Right lung (tissue), 5 donors: ENCODE measurements around the gene ARHGEF10L. TPM values are rescaled to one million over a fixed set of nuclear protein-coding genes. Genes with fewer than 3 reads are reported as not detected.

ENCODE experiments used
- DNase-seq, 2 donors: peaks; one replicate each; pipeline ENCODE4 v3.0.0-alpha.2; 2013
- polyA plus RNA-seq, 5 donors: library from polyadenylated mRNA; unstranded; fragments of 120-200 nt; gene quantifications; one replicate each; pipeline versions ENCODE4 v1.2.1 to v1.2.3, GENCODE V29; 2013; ENCODE audit warnings: inconsistent platforms in 1 of 5, low replicate concordance in 1 of 5; ENCODE audit not compliant: insufficient read length in 5 of 5, insufficient read depth in 1 of 5

ARHGEF10L gene
- polyA plus RNA-seq, 5 donors, result 13.8 to 23.0 (median 18.7) TPM

- DNase-seq, result no peak
Measured at GRCh38 chr1:17704176-17704575, 164.7 kb downstream of the ARHGEF10L start.

- DNase-seq, result no peak
Measured at GRCh38 chr1:17706445-17706844, 166.9 kb downstream of the ARHGEF10L start.

GRCh38 chr1:17709981-17710380 lies 170.5 kb downstream of the ARHGEF10L start:
- DNase-seq, result no peak

- no peak for DNase-seq
Measured at GRCh38 chr1:17710889-17711576, 171.5 kb downstream of the ARHGEF10L start.

- DNase-seq, result no peak
Measured at GRCh38 chr1:17711577-17711910, 172.0 kb downstream of the ARHGEF10L start.

GRCh38 chr1:17711941-17712340 lies 172.4 kb downstream of the ARHGEF10L start:
- DNase-seq, result no peak

GRCh38 chr1:17713993-17714392 lies 174.5 kb downstream of the ARHGEF10L start:
- no peak for DNase-seq

- no peak for DNase-seq
Measured at GRCh38 chr1:17717594-17718535, 178.4 kb downstream of the ARHGEF10L start.

GRCh38 chr1:17719874-17720273 lies 180.4 kb downstream of the ARHGEF10L start:
- DNase-seq, result no peak

- DNase-seq, result no peak
Measured at GRCh38 chr1:17721444-17721843, 181.9 kb downstream of the ARHGEF10L start.

GRCh38 chr1:17723684-17724083 lies 184.2 kb downstream of the ARHGEF10L start:
- DNase-seq, result no peak

GRCh38 chr1:17724150-17724549 lies 184.7 kb downstream of the ARHGEF10L start:
- DNase-seq, result no peak

GRCh38 chr1:17725084-17725719 lies 185.7 kb downstream of the ARHGEF10L start:
- no peak for DNase-seq

GRCh38 chr1:17725811-17726582 lies 186.5 kb downstream of the ARHGEF10L start:
- DNase-seq, result no peak

GRCh38 chr1:17728123-17728712 lies 188.7 kb downstream of the ARHGEF10L start:
- DNase-seq, result no peak

- no peak for DNase-seq
Measured at GRCh38 chr1:17729248-17729647, 189.8 kb downstream of the ARHGEF10L start.

- DNase-seq, result no peak
Measured at GRCh38 chr1:17729909-17730308, 190.4 kb downstream of the ARHGEF10L start.

- DNase-seq, result no peak
Measured at GRCh38 chr1:17731460-17731859, 192.0 kb downstream of the ARHGEF10L start.

GRCh38 chr1:17732475-17732874 lies 193.0 kb downstream of the ARHGEF10L start:
- DNase-seq, result no peak

- no peak for DNase-seq
Measured at GRCh38 chr1:17733661-17734060, 194.2 kb downstream of the ARHGEF10L start.

- DNase-seq, result no peak
Measured at GRCh38 chr1:17734609-17735008, 195.1 kb downstream of the ARHGEF10L start.
